OCI-LY1 (cell line): ENCODE data around the gene ABHD6.

ENCODE experiments used
- EZH2 ChIP-seq: fragments of 200-600 bp; sonication (generic), shearing (Covaris generic); IDR thresholded peaks from 2 replicates; pipeline ENCODE4 v1.8.0; 2017; ENCODE audit warnings: borderline replicate concordance, mixed run types, mild to moderate bottlenecking, antibody characterized with exemption, low read length, moderate library complexity, mixed read lengths
- TF ChIP-seq, protein P1 (sequence below): fragments of 200-600 bp; sonication (generic), shearing (Covaris generic); IDR thresholded peaks from 2 replicates; pipeline ENCODE4 v1.5.1; 2017; ENCODE audit warnings: mild to moderate bottlenecking, antibody characterized with exemption, low read length, moderate library complexity, mixed read lengths

DNA sequence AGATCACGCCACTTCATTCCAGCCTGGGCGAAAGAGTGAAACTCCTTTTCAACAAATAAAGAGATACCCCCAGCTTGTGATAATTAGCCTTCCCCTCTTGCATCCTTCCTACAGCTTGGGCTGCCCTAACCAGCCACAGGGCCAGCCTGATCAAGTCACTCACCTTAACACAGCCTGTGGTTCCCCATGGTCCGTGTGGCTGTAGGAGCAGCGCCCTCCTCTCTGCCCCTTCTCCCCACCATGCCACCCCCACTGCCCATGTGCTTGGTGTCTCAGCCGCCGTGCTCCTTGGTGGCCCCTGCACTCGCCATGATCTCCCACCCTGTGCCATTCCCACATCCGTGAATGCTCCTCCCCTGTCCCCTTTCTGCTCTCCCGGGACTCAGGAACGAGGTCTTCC, 55.3 kb downstream of the ABHD6 start:
- TF ChIP-seq, protein P1, sequence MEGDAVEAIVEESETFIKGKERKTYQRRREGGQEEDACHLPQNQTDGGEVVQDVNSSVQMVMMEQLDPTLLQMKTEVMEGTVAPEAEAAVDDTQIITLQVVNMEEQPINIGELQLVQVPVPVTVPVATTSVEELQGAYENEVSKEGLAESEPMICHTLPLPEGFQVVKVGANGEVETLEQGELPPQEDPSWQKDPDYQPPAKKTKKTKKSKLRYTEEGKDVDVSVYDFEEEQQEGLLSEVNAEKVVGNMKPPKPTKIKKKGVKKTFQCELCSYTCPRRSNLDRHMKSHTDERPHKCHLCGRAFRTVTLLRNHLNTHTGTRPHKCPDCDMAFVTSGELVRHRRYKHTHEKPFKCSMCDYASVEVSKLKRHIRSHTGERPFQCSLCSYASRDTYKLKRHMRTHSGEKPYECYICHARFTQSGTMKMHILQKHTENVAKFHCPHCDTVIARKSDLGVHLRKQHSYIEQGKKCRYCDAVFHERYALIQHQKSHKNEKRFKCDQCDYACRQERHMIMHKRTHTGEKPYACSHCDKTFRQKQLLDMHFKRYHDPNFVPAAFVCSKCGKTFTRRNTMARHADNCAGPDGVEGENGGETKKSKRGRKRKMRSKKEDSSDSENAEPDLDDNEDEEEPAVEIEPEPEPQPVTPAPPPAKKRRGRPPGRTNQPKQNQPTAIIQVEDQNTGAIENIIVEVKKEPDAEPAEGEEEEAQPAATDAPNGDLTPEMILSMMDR, result no peak
- no peak for TF ChIP-seq EZH2
